ENCODE data around the gene RNU6-9. TPM values are rescaled to one million over a fixed set of nuclear protein-coding genes. Genes with fewer than 3 reads are reported as not detected.

Gene RNU6-9
- total RNA-seq, 4 donors from 2014 or later: not detected

- TF ChIP-seq CTCF (IDR thresholded peaks at IDR 0.05): no peak
- TF ChIP-seq EP300 (IDR thresholded peaks at IDR 0.05): no peak
- no peaks in the 10 kb centered on the region for H3K9me3 ChIP-seq
- no peak for DNase-seq (ENCODE audit: low spot score in 2 of 2)
- H3K27me3 ChIP-seq: peaks cover 15% of the 10 kb centered on the region
- H3K27ac ChIP-seq: no peak overlapping the region
- no peak overlapping the region for H3K4me3 ChIP-seq
- H3K4me1 ChIP-seq: peaks cover 30% of the 10 kb centered on the region
- H3K36me3 ChIP-seq: no peaks in the 10 kb centered on the region
- WGBS: 77% methylated on average over 6 of the region's 6 CpGs
Observed at GRCh38 chr19:854549-854948, 38.7 kb upstream of the RNU6-9 start.

- Histone ChIP-seq H3K27ac (no peak overlapping the region), H3K4me1 (peaks cover 35% of the 10 kb centered on the region), H3K36me3 (no peaks in the 10 kb centered on the region), H3K27me3 (peaks cover 15% of the 10 kb centered on the region), H3K4me3 (no peak overlapping the region), H3K9me3 (no peaks in the 10 kb centered on the region)
- no peak for DNase-seq (ENCODE audit: low spot score in 2 of 2)
- WGBS: 92% methylated on average over 1 of the region's 12 CpGs
- TF ChIP-seq POLR2AphosphoS5 (IDR thresholded peaks at IDR 0.05): no peak
- no peak for TF ChIP-seq CTCF (IDR thresholded peaks at IDR 0.05)
- no peak for TF ChIP-seq POLR2A (IDR thresholded peaks at IDR 0.05)
- TF ChIP-seq EP300 (IDR thresholded peaks at IDR 0.05): no peak
Observed at GRCh38 chr19:855142-855541, 38.1 kb upstream of the RNU6-9 start.

- peaks cover 15% of the 10 kb centered on the region for H3K27me3 ChIP-seq
- WGBS: 70% methylated on average over 2 of the region's 40 CpGs
Observed at GRCh38 chr19:855566-856120, 37.6 kb upstream of the RNU6-9 start.

GRCh38 chr19:858284-858683 lies 35.0 kb upstream of the RNU6-9 start:
- no peak for DNase-seq (ENCODE audit: low spot score in 2 of 2)
- TF ChIP-seq EP300 (IDR thresholded peaks at IDR 0.05): no peak
- no peak for TF ChIP-seq CTCF (IDR thresholded peaks at IDR 0.05)
- TF ChIP-seq POLR2A (IDR thresholded peaks at IDR 0.05): no peak
- no peak for TF ChIP-seq POLR2AphosphoS5 (IDR thresholded peaks at IDR 0.05)
- WGBS: 94% methylated on average over 8 of the region's 9 CpGs
- H3K4me3 ChIP-seq: no peak overlapping the region
- no peaks in the 10 kb centered on the region for H3K36me3 ChIP-seq
- H3K27me3 ChIP-seq: peaks cover 2% of the 10 kb centered on the region
- H3K9me3 ChIP-seq: no peaks in the 10 kb centered on the region
- H3K4me1 ChIP-seq: peaks cover 44% of the 10 kb centered on the region
- peak overlapping the region; percentile 84 for H3K27ac ChIP-seq

More at GRCh38 chr19:855566-856120, 37.6 kb upstream of the RNU6-9 start:
- Histone ChIP-seq H3K36me3 (no peaks in the 10 kb centered on the region), H3K9me3 (no peaks in the 10 kb centered on the region), H3K4me1 (peaks cover 35% of the 10 kb centered on the region), H3K27ac (no peak overlapping the region), H3K4me3 (no peak overlapping the region)
- no peak for DNase-seq (ENCODE audit: low spot score in 2 of 2)
- TF ChIP-seq CTCF (IDR thresholded peaks at IDR 0.05): no peak
- TF ChIP-seq POLR2AphosphoS5 (IDR thresholded peaks at IDR 0.05): no peak
- no peak for TF ChIP-seq EP300 (IDR thresholded peaks at IDR 0.05)
- no peak for TF ChIP-seq POLR2A (IDR thresholded peaks at IDR 0.05)

- DNase-seq (ENCODE audit: low spot score in 2 of 2): peak in 1 of 2 donors; percentile 91
- peak within 1 kb of the TSS; percentile 62 for H3K4me3 ChIP-seq
- H3K9me3 ChIP-seq: no peaks in the 10 kb centered on the region
- H3K27me3 ChIP-seq: no peaks in the 10 kb centered on the region
- no peaks in the 10 kb centered on the region for H3K36me3 ChIP-seq
- TF ChIP-seq CTCF (IDR thresholded peaks at IDR 0.05): no peak
- peak in 2 of 3 donors; percentile 24 to 36 for TF ChIP-seq POLR2AphosphoS5 (IDR thresholded peaks at IDR 0.05)
- peak; percentile 78 to 92 for TF ChIP-seq POLR2A (IDR thresholded peaks at IDR 0.05)
- peak within 1 kb of the TSS; percentile 84 for H3K27ac ChIP-seq
- WGBS: 20% methylated on average over 8 of the region's 24 CpGs
- peaks cover 44% of the 10 kb centered on the region for H3K4me1 ChIP-seq
Observed at GRCh38 chr19:858868-859843, 34.1 kb upstream of the RNU6-9 start, which contains the start of gene CFD. TSS of gene CFD (plus strand) at chr19:859664. CDS start at chr19:859690, 26 bp downstream.

Measured in suprapubic skin (tissue), 4 donors.